Osteoblast (primary cell): ENCODE data around the gene GJA5. TPM values are rescaled to one million over a fixed set of nuclear protein-coding genes. Genes with fewer than 3 reads are reported as not detected.

ENCODE experiments used
- DNase-seq: peaks from one replicate; pipeline ENCODE4 v3.0.0; 2011; ENCODE audit warnings: low spot score, mixed read lengths; ENCODE audit not compliant: insufficient read length; ENCODE audit errors: missing footprints
- H2AFZ ChIP-seq: 2 replicates; pipeline ENCODE4 v1.6.0; 2011; ENCODE audit warnings: mild to moderate bottlenecking, low read length
- H3K27ac ChIP-seq: 2 replicates; pipeline ENCODE4 v1.5.1; 2011; ENCODE audit warnings: mild to moderate bottlenecking, low read depth, low read length, moderate library complexity
- H3K27me3 ChIP-seq: 2 replicates; pipeline ENCODE4 v1.6.0; 2012; ENCODE audit warnings: mild to moderate bottlenecking, control low read depth, inconsistent platforms, low read length, moderate library complexity; ENCODE audit not compliant: insufficient read depth
- H3K36me3 ChIP-seq: 2 replicates; pipeline ENCODE4 v1.5.1; 2011; ENCODE audit warnings: mild to moderate bottlenecking, low read length, control low read depth, moderate library complexity; ENCODE audit not compliant: insufficient read depth
- H3K4me1 ChIP-seq: 2 replicates; pipeline ENCODE4 v1.5.1; 2011; ENCODE audit warnings: mild to moderate bottlenecking, low read length, control low read depth, moderate library complexity; ENCODE audit not compliant: insufficient read depth
- H3K4me2 ChIP-seq: 2 replicates; pipeline ENCODE4 v1.6.0; 2011; ENCODE audit warnings: mild to moderate bottlenecking, low read length; ENCODE audit not compliant: insufficient read depth
- H3K4me3 ChIP-seq: fragments of 200-600 bp; sonication (generic); 3 replicates; pipeline ENCODE4 v1.5.1; 2012; ENCODE audit warnings: mild to moderate bottlenecking, low read length, inconsistent platforms; ENCODE audit not compliant: insufficient read depth
- H3K79me2 ChIP-seq: 2 replicates; pipeline ENCODE4 v1.6.0; 2012; ENCODE audit warnings: mild to moderate bottlenecking, low read length, control low read depth, inconsistent platforms; ENCODE audit not compliant: insufficient read depth
- H3K9me3 ChIP-seq: 2 replicates; pipeline ENCODE4 v1.5.1; 2011; ENCODE audit warnings: low read depth, low read length, control low read depth
- H4K20me1 ChIP-seq: 2 replicates; pipeline ENCODE4 v1.6.0; 2012; ENCODE audit warnings: mild to moderate bottlenecking, low read length, control low read depth; ENCODE audit not compliant: insufficient read depth
- total RNA-seq: library from RNA; depleted of rRNA; stranded (reverse); fragments of >200 nt; gene quantifications from 2 replicates; pipeline ENCODE4 v1.2.3, GENCODE V29; 2012
- TF ChIP-seq, protein P1 (sequence below): IDR thresholded peaks from 2 replicates; pipeline ENCODE4 v1.5.1; 2011; ENCODE audit warnings: mild to moderate bottlenecking, low read depth, low read length, moderate library complexity; ENCODE audit errors: extremely low read depth

Gene GJA5
- total RNA-seq, 1 donor = not detected

DNA sequence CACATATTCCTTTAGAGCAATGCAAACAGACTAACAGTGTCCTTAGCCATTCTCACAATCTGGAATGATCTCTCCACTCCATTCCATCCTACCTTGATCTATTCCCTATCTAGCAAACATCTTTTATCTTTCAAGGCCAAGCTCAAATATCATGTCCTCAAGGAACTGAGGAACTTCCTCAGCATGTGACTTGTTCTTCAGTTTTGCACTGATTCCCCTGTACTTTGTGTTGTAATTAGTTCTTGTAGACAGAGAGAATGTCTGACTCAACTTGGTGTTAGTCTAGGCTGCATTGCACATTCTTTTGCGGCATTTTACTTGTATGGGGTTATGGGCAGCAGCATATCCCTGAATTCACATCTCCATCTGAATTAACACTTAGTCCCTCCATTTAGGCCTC lies 31.5 kb upstream of the GJA5 start:
- no peaks in the 10 kb centered on the region for H3K4me1 ChIP-seq
- H3K4me3 ChIP-seq = no peak overlapping the region
- H4K20me1 ChIP-seq = no peaks in the 10 kb centered on the region
- TF ChIP-seq, protein P1, sequence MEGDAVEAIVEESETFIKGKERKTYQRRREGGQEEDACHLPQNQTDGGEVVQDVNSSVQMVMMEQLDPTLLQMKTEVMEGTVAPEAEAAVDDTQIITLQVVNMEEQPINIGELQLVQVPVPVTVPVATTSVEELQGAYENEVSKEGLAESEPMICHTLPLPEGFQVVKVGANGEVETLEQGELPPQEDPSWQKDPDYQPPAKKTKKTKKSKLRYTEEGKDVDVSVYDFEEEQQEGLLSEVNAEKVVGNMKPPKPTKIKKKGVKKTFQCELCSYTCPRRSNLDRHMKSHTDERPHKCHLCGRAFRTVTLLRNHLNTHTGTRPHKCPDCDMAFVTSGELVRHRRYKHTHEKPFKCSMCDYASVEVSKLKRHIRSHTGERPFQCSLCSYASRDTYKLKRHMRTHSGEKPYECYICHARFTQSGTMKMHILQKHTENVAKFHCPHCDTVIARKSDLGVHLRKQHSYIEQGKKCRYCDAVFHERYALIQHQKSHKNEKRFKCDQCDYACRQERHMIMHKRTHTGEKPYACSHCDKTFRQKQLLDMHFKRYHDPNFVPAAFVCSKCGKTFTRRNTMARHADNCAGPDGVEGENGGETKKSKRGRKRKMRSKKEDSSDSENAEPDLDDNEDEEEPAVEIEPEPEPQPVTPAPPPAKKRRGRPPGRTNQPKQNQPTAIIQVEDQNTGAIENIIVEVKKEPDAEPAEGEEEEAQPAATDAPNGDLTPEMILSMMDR = no peak
- H3K4me2 ChIP-seq = no peak overlapping the region
- H3K27ac ChIP-seq = no peak overlapping the region
- H3K9me3 ChIP-seq = no peaks in the 10 kb centered on the region
- DNase-seq = no peak
- no peak overlapping the region for H2AFZ ChIP-seq
- no peaks in the 10 kb centered on the region for H3K36me3 ChIP-seq
- H3K79me2 ChIP-seq = no peaks in the 10 kb centered on the region
- H3K27me3 ChIP-seq = no peaks in the 10 kb centered on the region

DNA sequence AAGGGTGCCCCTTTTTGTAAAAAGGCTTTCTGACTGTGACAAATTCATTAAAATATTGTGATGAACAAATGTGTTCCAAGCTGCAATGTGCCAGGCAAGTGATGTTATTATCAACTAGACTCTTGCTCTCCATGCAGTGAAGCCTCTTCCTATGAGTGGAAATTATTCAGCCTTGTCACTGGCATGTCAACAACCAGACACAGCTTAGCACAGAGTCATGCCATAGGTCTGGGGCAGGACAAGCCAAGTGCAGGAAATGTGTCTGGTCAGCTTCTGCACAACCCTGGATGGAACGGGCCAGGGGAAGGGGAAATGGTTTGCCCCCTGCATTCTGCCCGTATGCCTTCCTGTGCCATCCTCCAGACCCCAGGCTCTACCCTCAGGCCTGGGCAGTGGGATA lies 27.4 kb upstream of the GJA5 start:
- Histone ChIP-seq H3K4me3 (no peak overlapping the region), H3K27me3 (no peaks in the 10 kb centered on the region), H2AFZ (no peak overlapping the region), H3K4me1 (no peaks in the 10 kb centered on the region), H3K27ac (no peak overlapping the region), H3K79me2 (no peaks in the 10 kb centered on the region), H3K36me3 (no peaks in the 10 kb centered on the region), H3K9me3 (no peaks in the 10 kb centered on the region), H4K20me1 (no peaks in the 10 kb centered on the region), H3K4me2 (no peak overlapping the region)
- no peak for DNase-seq
- TF ChIP-seq, protein P1 = no peak

DNA sequence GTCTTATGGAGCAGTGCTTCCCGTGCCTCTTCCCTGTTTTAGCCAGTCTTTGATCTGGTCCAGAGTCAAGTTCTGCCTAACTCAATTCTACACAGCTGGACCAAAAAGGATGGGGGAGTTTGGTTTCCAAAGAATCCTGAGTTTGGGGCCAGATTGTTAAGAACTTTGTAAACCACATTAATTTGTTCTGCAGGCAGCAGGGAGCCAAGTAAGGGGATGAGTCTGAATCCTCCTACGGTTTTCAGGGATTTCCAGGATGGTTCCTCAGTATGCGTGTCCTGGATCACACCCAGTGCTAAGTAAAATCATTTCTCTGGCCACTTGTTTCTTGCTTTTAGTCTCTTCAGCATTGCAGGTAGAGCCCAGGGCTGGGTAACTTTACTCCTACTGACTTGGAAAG lies 26.1 kb upstream of the GJA5 start:
- no peaks in the 10 kb centered on the region for H3K36me3 ChIP-seq
- H3K9me3 ChIP-seq = no peaks in the 10 kb centered on the region
- no peak for DNase-seq
- H3K4me1 ChIP-seq = no peaks in the 10 kb centered on the region
- no peak overlapping the region for H3K4me3 ChIP-seq
- no peak overlapping the region for H3K4me2 ChIP-seq
- no peaks in the 10 kb centered on the region for H3K27me3 ChIP-seq
- no peak overlapping the region for H3K27ac ChIP-seq
- H2AFZ ChIP-seq = no peak overlapping the region
- no peaks in the 10 kb centered on the region for H4K20me1 ChIP-seq
- H3K79me2 ChIP-seq = no peaks in the 10 kb centered on the region
- TF ChIP-seq, protein P1 = no peak

DNA sequence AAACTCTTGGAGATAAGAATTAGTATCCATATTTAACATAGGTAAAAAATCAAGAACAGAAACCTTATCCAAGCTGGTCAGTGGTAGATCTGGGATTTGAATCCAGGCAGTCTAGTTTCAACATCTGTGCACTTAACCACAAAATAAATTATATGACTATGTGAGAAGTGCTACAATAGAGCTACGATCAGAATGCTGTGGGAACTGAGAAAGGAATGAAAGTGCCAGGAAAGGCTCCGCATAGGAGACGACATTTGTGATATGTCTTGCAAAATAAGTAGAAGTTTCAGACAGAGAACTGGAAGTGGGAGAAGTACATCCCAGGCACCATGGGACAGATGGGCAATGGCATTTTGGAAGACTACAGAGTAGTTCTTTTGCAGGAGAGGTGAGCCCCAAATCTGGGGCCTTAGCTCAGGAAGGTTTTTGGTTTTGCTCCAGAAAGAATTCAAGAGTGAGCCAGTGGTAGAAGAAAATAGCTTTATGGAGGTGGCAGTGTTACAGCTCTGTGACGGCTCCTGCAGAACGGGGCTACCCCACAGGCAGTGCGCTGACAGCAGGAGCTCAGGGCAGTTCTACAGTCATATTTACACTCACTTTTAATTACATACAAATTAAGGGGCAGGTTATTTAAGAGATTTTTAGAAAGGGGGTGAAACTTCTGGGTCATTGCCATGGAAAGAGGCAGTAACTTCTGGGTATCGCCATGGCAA lies 25.5 kb upstream of the GJA5 start:
- H3K27me3 ChIP-seq = no peaks in the 10 kb centered on the region
- no peak overlapping the region for H3K4me3 ChIP-seq
- no peak overlapping the region for H2AFZ ChIP-seq
- no peaks in the 10 kb centered on the region for H3K4me1 ChIP-seq
- H3K9me3 ChIP-seq = no peaks in the 10 kb centered on the region
- no peaks in the 10 kb centered on the region for H3K36me3 ChIP-seq
- no peaks in the 10 kb centered on the region for H3K79me2 ChIP-seq
- no peaks in the 10 kb centered on the region for H4K20me1 ChIP-seq
- TF ChIP-seq, protein P1 = no peak
- DNase-seq = no peak
- no peak overlapping the region for H3K4me2 ChIP-seq
- H3K27ac ChIP-seq = no peak overlapping the region
